ENCODE measurements around the gene OR6B2.
A peak's percentile ranks its signal among the peaks of the same experiment; 100 is the strongest.
"Not testable (repeated sequence)": the region's sequence is repeated elsewhere in the genome, so short reads cannot be mapped to it uniquely, and the experiment has no call there.

Gene OR6B2

GRCh38 chr2:240030379-240031094 lies at the start of gene OR6B2:
Gene OR6B2 (minus strand): TSS chr2:240030429. CDS start chr2:240030429, 0 bp downstream.
- DNase-seq = no peak

GRCh38 chr2:240078631-240079030 lies 48.4 kb upstream of the OR6B2 start:
- no peak for DNase-seq

GRCh38 chr2:240077442-240077841 lies 47.2 kb upstream of the OR6B2 start:
- no peak for DNase-seq

- no peak for DNase-seq
These were observed 44.3 kb upstream of the OR6B2 start for GRCh38 chr2:240074545-240074944.

GRCh38 chr2:240070907-240071306 lies 40.7 kb upstream of the OR6B2 start:
- no peak for DNase-seq

- DNase-seq = no peak
These were observed 39.6 kb upstream of the OR6B2 start for GRCh38 chr2:240069829-240070228.

- DNase-seq = no peak
These were observed 38.0 kb upstream of the OR6B2 start for GRCh38 chr2:240068193-240068592.

- no peak for DNase-seq
These were observed 36.3 kb upstream of the OR6B2 start for GRCh38 chr2:240066489-240066888.

- DNase-seq = no peak
These were observed 34.7 kb upstream of the OR6B2 start for GRCh38 chr2:240064898-240065297.

- DNase-seq = peak; percentile 6
These were observed 30.9 kb upstream of the OR6B2 start for GRCh38 chr2:240060977-240061591.

- DNase-seq = no peak
These were observed 26.4 kb upstream of the OR6B2 start for GRCh38 chr2:240056678-240057077.

GRCh38 chr2:240055177-240055917 lies 25.1 kb upstream of the OR6B2 start:
- DNase-seq = no peak

- no peak for DNase-seq
These were observed 23.2 kb upstream of the OR6B2 start, which contains the start of gene OR6B3 for GRCh38 chr2:240053173-240054155. Gene OR6B3 (minus strand): TSS chr2:240053521.

GRCh38 chr2:240052524-240052923 lies 22.3 kb upstream of the OR6B2 start:
- DNase-seq = no peak

- peak; percentile 24 for DNase-seq
These were observed 21.5 kb upstream of the OR6B2 start for GRCh38 chr2:240051697-240052096.

- no peak for DNase-seq
These were observed 20.0 kb upstream of the OR6B2 start for GRCh38 chr2:240050278-240050677.

GRCh38 chr2:240048237-240048636 lies 18.0 kb upstream of the OR6B2 start:
- DNase-seq = no peak

GRCh38 chr2:240045098-240045497 lies 14.9 kb upstream of the OR6B2 start:
- DNase-seq = no peak

GRCh38 chr2:240044096-240044495 lies 13.9 kb upstream of the OR6B2 start:
- not testable (repeated sequence) for DNase-seq

GRCh38 chr2:240043279-240043989 lies 13.2 kb upstream of the OR6B2 start:
- no peak for DNase-seq

- DNase-seq = no peak
These were observed 12.5 kb upstream of the OR6B2 start for GRCh38 chr2:240042740-240043139.

- DNase-seq = no peak
These were observed 11.1 kb upstream of the OR6B2 start for GRCh38 chr2:240041363-240041762.
